K562 (cell line): Measurements from ENCODE around the gene IFI6. TPM values are rescaled to one million over a fixed set of nuclear protein-coding genes. Genes with fewer than 3 reads are reported as not detected.

ENCODE experiments used
- EWSR1 ChIP-seq: fragments of 450-650 bp; IDR thresholded peaks from 2 replicates; pipeline ENCODE4 v1.6.1; 2018; ENCODE audit warnings: borderline replicate concordance, mild to moderate bottlenecking, low read depth, moderate library complexity; ENCODE audit not compliant: partially characterized antibody
- HDGF ChIP-seq: fragments of 450-650 bp; IDR thresholded peaks from 2 replicates; pipeline ENCODE4 v1.6.1; 2016
- KDM1A ChIP-seq, 2 experiments: fragments of 450-650 bp; IDR thresholded peaks; 2 replicates each; pipeline ENCODE4 v1.6.1; 2016; ENCODE audit warnings: mild to moderate bottlenecking in 2 of 2
- MLLT1 ChIP-seq, 2 experiments: fragments of 450-650 bp; IDR thresholded peaks; 2 replicates each; pipeline ENCODE4 v1.6.1; 2016
- MNT ChIP-seq, 2 experiments: fragments of 450-650 bp; conservative IDR thresholded peaks; 2 replicates each; pipeline ENCODE4 v1.6.1; 2017; ENCODE audit warnings: mild to moderate bottlenecking in 2 of 2, moderate library complexity in 2 of 2
- NCOA4 ChIP-seq: fragments of 450-650 bp; IDR thresholded peaks from 2 replicates; pipeline ENCODE4 v1.6.1; 2018; ENCODE audit warnings: mild to moderate bottlenecking; ENCODE audit not compliant: partially characterized antibody
- NR3C1 ChIP-seq: sonication (generic); formaldehyde crosslinking; IDR thresholded peaks from 2 replicates; pipeline ENCODE4 v1.8.1; 2022; ENCODE audit warnings: missing genetic modification reagents
- PPARD ChIP-seq: fragments of 250-450 bp; sonication (Bioruptor Pico); IDR thresholded peaks from 2 replicates; pipeline ENCODE4 v1.8.0; 2022; ENCODE audit warnings: inconsistent platforms, mild to moderate bottlenecking, moderate library complexity
- PTBP1 ChIP-seq: fragments of 200-400 bp; formaldehyde crosslinking; IDR thresholded peaks from 2 replicates; pipeline ENCODE4 v1.6.1; 2017; ENCODE audit warnings: low read depth, low read length
- RBM15 ChIP-seq: fragments of 200-400 bp; formaldehyde crosslinking; IDR thresholded peaks from 2 replicates; pipeline ENCODE4 v1.6.1; 2018; ENCODE audit warnings: mild to moderate bottlenecking, low read length, moderate library complexity; ENCODE audit not compliant: insufficient read depth
- SP1 ChIP-seq: sonication (generic); formaldehyde crosslinking; IDR thresholded peaks from 2 replicates; pipeline ENCODE4 v1.8.1; 2022; ENCODE audit warnings: mild to moderate bottlenecking, missing genetic modification reagents
- ZBTB40 ChIP-seq, 2 experiments: fragments of 450-650 bp in 1 of 2; sonication (generic) in 1 of 2; formaldehyde crosslinking in 1 of 2; IDR thresholded peaks; 2 replicates each; pipeline versions ENCODE4 v1.7.1 to v1.9.0; 2016 to 2022; ENCODE audit warnings: inconsistent platforms in 1 of 2, mild to moderate bottlenecking in 1 of 2, missing genetic modification reagents in 1 of 2
- ZBTB9 ChIP-seq: fragments of 450-650 bp; formaldehyde crosslinking; IDR thresholded peaks from 2 replicates; pipeline ENCODE4 v1.4.0; 2020; ENCODE audit warnings: mild to moderate bottlenecking, moderate library complexity
- ZNF316 ChIP-seq: fragments of 450-650 bp; IDR thresholded peaks from 2 replicates; pipeline ENCODE4 v1.6.1; 2016
- polyA plus RNA-seq, 8 experiments: library from polyadenylated mRNA; depleted of rRNA in 4 of 8; stranded (reverse) in 5 of 8; unstranded in 3 of 8; fragments of >200 nt; fragmentation: Nextera tagmentation in 2 of 8; fragmentation: Illumina TruSeq in 1 of 8; extraction: Ambion mirVana in 2 of 8; extraction: Trizol in 1 of 8; gene quantifications; 2 replicates each; pipeline versions ENCODE4 v1.2.1 to v1.2.3, GENCODE V29; 2011 to 2014; ENCODE audit warnings: inconsistent platforms in 1 of 8, missing spikeins in 1 of 8
- total RNA-seq, 7 experiments: library from RNA; depleted of rRNA in 6 of 7; stranded (reverse); fragments of >200 nt in 6 of 7; fragmentation: Illumina TruSeq in 2 of 7; extraction: Trizol in 2 of 7; gene quantifications; 2 replicates each; pipeline versions ENCODE4 v1.2.1 to v1.2.3, GENCODE V29; 2011 to 2021; ENCODE audit warnings: low replicate concordance in 1 of 7

Gene IFI6
- total and polyA plus RNA-seq, 9 of the 15 experiments (the other 6 are each of a cell fraction or from before 2014, with no cell fraction given), result 0.17 to 4.5 (median 2.2) TPM

- TF ChIP-seq NR3C1 (CRISPR knock-in tag) (no peak), PTBP1 (no peak), ZBTB40 (IDR thresholded peaks at IDR 0.05) (no peak), ZBTB40 (CRISPR knock-in tag; IDR thresholded peaks at IDR 0.05) (no peak), PPARD (no peak), HDGF (0 out of 2 replicates have a peak, but pooled peaks have one; percentile 51), RBM15 (no peak), ZBTB9 (CRISPR knock-in tag) (no peak), KDM1A (IDR thresholded peaks at IDR 0.05) (no peak), SP1 (CRISPR knock-in tag) (peak; percentile 65), ZNF316 (peak; percentile 49; the same call in 1 of the 2 replicates), EWSR1 (no peak), MLLT1 (IDR thresholded peaks at IDR 0.05) (no peak), NCOA4 (no peak), MNT (conservative IDR thresholded peaks at IDR 0.05) (no peak)
Measured at GRCh38 chr1:27660300-27660835, 11.6 kb downstream of the IFI6 start (continued).
